NOMO-1 treated with dmso at 0.1 percent for 144 hours (cell line): ENCODE measurements around the gene ABCA6.

Source experiments
- DNase-seq: peaks from one replicate; lab custom pipeline; 2025; ENCODE audit not compliant: unreplicated experiment; lab: John Stamatoyannopoulos, UW

Gene ABCA6

DNA sequence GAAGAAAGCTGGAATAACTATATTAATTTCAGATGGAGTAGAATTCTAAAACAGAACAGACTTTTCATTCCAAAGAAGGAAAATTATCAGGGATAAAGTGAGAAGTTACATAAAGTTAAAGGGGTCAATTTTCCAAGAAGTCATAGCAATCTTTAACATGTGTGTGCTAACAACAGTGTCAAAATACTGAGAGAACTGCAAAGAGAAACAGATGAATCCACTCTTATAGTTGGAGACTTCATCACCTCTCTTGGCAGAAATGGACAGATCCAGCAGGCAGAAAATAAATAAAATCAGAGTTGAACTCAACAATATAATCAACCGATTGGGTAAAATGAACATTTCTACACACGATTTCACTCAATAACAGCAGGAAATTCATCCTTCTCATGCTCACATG, 86.4 kb downstream of the ABCA6 start:
- DNase-seq = no peak

DNA sequence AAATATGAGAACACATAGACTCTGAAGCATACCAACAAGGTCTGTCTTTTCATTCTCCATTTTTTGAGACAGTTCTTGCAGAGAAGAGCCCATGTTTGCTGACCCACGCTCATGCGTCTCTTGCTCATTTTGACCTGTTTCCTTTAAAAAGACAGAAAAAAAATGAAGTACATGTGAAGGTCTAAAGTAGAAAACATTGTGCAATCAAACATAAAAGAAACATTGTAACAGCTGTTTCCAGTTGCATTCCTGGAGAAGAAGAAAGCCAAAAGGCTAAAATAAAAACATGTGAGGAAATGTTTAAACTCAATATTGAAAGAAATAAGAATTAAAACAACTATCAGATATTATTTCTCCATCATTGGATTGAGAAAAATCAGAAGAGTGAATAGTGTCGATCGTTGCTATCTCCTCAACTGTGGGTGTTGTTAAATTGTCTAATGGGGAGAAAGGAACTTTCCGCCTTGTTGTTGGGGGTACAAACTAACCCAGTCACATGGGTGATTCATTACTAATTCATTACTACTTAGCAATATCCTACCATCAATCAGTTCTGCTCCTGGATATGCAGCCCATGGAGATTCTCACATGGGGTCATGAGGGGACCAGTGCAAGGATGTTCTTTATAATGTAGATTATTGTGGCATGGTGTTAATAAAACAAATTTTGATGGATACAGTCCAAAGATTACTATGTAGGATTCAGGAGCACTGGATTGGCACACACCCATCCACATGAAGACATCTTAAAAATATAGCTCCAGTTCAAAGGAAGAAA, 90.5 kb downstream of the ABCA6 start:
- DNase-seq = no peak

DNA sequence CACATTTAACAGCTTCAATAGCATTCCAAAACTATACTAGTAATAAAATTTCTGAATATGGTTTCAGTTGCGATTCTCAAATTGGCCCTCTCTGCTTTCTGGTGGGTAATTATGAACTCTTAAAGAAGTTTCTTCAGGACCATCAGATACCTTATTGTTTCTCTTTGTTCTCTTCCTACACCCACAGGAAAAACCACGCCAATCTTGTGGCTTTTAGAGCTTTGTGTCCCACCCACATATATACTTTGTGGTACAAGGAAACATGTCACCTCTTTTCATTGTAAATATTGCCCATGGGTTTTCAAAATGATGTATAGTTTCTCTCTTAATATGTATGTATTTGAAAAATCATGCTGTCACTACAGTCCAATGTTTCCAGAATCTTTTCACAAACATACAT, 93.1 kb downstream of the ABCA6 start:
- DNase-seq = no peak

DNA sequence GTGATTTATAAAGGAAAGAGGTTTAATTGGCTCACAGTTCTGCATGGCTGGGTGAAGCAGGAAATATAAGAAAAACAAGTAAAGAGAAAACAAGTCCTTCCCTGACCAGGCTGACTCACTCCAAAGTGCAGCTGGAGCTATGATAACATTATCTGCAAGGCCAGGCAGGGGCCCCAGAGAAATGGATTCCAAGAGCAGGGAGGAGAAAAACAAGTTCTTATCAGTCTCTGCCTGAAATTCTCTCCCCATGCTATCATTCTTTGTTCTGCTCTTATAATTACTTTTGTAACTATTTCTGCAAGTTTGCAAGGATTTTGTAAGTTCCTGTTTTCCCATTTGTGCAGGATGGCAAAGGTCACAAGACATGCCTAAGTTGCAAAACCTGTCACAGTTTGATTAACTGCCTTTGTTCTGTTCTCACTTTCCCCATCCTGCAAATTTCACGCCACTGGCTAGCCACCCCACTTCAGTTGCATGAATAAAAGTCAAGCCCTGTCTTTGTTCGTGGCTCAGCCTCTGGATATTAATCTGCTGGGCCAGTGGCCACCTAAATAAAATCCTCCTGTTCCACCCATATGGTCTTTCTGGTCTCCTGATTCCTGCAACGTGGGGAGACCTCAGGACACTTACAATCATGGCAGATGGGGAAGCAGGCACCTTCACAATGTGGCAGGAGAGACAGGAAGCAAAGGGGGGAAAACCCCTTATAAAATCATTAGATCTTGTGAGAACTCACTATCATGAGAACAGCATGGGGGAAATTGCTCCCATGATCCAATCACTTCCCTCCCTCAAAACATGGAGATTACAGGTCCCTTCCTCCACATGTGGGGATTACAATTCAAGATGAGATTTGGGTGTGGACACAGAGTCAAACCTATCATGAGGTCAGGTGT, 94.1 kb downstream of the ABCA6 start:
- peak; percentile 88 for DNase-seq

DNA sequence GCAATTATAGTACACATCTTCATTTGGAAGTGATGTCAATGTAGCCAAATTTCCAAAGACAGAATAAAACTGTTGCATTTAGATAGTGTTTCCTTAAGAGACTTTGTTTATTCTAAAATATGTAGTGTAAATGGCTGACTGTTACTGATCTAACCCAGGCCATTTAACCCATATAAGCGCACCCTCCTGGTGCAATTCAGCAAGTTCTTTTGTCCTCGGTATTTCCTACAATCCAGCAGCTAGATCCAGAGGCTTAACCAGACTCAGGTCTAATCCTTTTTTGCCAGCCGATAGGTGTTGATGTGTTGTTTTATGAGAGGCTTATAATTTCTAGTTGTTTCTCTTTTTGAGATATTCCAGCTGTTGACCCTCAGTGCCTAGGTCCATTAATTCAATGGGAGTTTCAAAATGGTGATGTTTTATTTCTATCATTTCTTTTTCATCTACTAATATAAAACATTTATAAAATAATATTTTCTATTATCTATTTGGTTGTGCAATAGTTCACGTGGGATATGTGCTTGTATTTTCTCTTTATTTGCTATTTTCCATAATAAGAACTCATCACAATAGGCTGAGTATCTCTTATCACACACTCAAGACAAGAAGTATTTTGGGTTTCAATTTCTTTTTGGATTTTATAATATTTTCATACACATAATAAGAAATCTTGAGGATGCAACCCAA, 95.4 kb downstream of the ABCA6 start:
- DNase-seq = no peak

DNA sequence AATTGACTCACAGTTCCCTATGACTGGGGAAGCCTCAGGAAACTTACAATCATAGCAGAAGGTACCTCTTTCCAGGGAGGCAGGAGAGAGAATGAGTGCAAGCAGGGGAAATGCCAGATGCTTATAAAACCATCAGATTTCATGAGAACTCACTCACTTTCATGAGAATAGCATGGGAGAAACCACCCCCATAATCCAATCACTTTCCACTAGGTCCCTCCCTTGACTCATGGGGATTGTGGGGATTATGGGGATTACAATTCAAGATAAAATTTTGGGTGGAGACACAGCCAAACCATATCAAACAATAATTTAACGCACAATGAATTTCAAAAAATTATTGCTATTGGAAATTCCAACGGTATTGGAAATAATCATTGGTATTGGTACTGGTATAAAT, 96.0 kb downstream of the ABCA6 start:
- no peak for DNase-seq

DNA sequence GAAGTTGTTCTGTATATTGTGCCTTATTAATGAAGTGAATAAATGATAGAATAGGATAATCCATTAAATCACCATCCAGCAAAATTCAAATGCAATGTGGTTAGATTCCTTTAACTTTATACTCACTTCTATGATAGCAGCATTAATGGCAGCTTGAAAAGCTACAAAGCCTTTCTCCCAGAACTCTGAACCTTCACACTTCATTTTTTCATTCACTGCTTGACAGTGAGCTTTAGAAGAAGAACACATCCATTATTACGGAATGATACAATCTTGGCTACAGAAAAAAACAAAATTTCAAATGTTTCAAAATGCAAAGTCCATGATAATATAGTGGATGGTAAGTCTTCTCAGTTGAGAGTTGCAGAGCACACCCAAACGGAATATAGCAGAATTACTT, 97.3 kb downstream of the ABCA6 start:
- no peak for DNase-seq

DNA sequence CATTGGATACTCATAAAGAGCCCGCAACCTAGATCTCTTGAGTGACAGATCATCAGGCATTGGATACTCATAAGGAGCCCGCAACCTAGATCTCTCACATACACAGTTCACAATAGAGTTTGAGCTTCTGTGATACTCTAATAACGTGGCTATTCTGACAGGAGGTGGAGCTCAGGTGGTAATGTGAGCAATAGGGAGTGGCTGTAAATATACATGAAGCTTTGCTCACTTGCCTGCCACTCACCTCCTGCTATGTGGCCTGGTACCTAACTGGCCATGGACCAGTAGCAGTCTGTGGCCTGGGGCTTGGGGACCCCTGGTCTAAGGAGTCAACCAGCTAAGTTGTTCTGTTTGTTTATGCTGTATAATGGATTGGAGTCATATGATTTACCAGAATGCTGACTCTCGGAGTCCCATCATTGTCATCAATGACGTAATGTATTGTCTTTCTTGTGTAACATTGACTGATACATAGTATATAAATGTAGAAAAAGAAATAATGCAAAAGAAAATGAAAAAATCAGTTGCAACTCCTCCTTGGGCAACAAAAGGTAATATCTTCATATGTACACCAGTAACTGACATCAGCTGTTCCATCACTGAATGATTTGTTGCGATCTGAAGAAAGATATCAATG, 98.5 kb downstream of the ABCA6 start:
- DNase-seq = no peak

DNA sequence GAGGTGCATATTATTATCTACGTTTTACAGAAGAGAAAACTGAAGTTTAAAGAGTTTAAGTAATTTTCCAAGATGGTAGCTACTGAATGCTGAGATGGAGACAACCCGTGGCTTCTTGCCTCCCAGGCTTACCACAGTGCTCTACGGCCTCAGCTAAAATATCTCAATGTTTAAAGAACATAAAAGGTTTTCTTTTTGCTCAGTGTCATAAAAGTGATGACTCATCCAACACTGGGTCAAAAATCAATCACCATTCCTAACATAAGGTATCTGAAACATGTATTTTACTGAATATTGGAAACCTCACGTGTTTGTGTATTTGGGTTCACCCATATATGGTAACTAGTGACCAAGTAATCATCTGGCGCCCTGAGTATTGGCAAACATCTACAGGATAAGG, 99.4 kb downstream of the ABCA6 start:
- DNase-seq = no peak

DNA sequence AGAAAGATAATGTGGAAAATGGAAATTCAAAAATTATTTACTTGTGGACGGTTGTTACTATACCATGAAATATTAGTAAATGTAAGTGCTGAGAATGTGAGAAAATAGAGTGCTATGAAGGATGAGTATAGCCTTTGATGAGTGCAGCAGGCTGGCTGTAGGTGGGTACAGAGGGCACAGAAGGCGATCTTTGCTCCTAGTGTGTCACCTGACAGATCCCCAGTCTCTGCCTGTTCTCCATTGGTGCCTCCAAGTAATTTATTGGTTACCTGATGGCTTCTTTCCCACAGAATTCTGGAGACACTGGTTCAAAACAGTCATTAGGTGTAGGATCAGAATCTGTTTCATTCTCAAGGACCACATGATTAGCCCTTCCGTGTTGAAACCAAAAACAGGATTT, 109.9 kb downstream of the ABCA6 start:
- no peak for DNase-seq

DNA sequence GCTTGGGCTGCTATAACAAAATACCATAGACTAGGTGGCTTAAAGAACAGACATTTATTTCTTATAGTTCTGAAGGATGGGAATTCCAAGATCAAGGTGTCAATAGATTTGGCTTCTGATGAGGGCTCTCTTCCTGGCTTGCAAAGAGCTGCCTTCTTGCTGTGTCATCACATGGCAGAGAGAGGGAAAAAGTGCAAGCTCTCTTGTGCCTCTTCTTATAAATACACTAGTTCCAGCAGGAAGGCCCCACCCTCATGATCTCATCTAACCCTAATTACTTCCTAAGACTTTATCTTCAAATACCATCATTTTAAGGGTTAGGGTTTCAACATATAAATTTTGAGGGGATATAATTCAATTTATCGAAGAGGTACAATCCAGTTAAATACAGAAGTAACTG, 111.5 kb downstream of the ABCA6 start:
- no peak for DNase-seq
